ENCODE data around the gene EPHA8.

The EPHA8 gene

GRCh38 chr1:22536506-22536905 is 26.8 kb upstream of the EPHA8 start:
- DNase-seq (ENCODE audit: low spot score), result no peak

DNA sequence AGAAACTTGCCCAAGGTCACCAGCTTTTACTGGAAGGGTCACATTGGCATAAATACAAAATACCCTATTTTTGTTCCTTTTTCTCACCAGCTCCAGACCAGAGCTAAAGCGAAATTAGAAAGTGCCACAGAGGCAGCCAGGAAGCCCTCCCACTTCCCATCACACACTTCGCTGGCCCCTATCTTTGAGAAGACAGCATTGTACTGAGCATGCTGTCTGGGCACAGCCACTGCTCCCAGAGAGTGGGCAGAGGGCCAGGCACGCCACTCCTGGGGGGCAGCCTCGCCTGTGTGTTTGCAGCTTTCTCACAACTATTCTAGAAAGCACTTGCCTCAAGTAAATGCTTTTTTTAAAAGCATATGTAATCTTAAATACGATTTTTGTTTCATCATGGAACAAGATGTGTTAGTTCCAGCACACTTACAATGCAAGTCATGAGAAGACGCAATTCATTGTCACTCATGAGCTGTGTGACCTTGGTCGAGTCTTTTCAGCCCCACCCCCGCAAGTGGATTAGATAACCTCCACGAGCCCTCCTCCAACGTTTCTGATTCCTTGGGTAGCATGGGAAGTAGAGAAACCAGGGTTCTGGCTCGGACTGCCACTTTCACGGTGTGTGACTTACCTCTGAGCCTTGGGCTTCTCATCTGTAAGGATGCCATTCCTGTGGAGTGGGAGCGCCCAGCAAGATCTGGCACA is 25.7 kb upstream of the EPHA8 start:
- DNase-seq (ENCODE audit: low spot score), result no peak

- no peak for DNase-seq (ENCODE audit: low spot score)
These were observed 23.7 kb upstream of the EPHA8 start for GRCh38 chr1:22539510-22540118.

GRCh38 chr1:22540337-22540736 is 23.0 kb upstream of the EPHA8 start:
- no peak for DNase-seq (ENCODE audit: low spot score)

DNA sequence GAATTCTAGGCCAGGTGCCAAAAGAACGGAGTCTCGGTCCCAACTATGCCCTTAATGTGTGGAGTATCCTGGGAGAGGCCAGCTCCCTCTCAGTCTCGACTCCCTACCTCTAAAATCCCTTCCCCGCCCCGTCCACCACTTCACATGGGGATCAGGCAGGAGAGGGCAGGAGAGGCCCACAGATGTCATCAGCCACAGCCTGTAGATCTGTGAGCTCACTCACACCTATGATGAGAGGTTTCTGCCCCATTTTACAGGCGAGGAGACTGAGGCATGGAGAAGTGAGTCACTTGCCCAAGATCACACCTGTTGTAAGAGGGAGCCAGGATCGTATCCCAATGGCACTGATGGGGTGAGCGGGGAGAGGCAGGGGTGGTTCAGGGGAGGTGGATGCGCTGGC is 20.4 kb upstream of the EPHA8 start:
- no peak for DNase-seq (ENCODE audit: low spot score)

- no peak for DNase-seq (ENCODE audit: low spot score)
These were observed 19.6 kb upstream of the EPHA8 start for GRCh38 chr1:22543679-22544078.

GRCh38 chr1:22544606-22545005 is 18.7 kb upstream of the EPHA8 start:
- no peak for DNase-seq (ENCODE audit: low spot score)

DNA sequence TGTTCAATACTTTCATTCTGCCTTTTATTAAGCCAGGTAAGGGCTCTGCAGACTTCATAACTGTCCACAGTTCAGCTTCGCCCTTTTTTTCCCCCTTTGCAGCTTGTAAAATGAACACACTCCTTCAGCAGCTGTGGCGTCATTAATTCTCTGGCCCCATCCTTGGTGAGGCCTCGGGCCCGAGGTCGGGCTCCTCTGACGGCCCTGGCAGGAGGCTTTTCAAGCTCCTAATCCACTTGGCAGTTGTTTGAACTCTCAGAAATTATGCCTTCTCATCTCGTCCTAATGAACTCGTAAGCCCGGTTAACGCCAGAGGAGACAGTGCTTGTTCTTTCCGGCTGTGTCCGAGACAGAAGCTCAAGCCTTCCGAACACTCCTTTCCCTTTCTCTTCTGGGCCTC is 18.1 kb upstream of the EPHA8 start:
- no peak for DNase-seq (ENCODE audit: low spot score)

DNA sequence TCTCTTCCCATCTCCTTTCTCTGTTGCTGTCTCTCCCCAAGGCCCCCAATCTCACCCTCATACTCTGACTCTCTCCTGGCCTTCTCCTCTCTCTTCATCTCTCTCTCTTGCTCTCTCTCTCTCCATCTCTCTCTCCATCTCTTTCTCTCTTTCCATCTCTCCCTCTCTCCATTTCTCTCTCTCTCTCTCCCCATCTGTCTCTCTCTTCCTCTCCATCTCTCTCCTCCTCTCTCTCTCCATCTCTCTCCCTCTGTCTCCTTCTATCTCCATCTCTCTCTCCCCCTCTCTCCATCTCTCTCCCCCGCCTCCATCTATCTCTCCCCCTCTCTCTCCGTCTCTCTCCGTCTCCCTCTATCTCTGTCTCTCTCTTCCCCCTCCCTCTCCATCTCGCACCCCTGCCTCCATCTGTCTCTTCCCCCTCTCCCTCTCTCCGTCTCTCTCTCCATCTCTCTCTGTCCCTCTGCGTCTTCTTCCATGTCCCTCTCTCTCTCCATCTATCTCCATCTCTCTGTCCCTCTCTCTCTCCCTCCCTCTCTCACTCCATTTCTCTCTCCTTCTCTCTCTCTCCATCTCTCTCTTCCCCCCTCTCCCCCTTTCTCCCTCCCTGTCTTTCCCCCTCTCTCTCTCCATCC is 16.0 kb upstream of the EPHA8 start:
- no peak for DNase-seq (ENCODE audit: low spot score)

GRCh38 chr1:22547818-22548462 is 15.3 kb upstream of the EPHA8 start:
- DNase-seq (ENCODE audit: low spot score), result no peak

- no peak for DNase-seq (ENCODE audit: low spot score)
These were observed 13.3 kb upstream of the EPHA8 start for GRCh38 chr1:22550021-22550420.

DNA sequence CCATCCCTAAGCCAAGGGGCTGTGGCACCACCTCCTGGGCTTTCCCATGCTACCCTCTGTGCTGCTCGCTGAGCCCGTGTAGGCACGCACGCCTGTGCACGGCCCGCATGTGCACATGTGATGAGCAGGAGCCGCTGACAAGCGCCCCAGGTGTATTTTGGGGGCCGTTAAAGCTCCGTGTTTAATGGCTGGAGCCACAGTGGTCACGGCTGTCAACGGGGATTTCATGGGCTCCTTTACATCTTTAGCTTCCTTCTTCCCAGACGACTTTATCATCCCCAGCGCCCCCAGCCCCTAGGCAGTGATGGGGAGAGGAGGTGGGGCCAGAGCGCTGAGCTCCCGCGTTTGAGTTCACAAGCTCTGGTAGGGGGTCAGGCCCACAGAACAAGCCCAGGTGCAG is 11.7 kb upstream of the EPHA8 start:
- no peak for DNase-seq (ENCODE audit: low spot score)

GRCh38 chr1:22552021-22552420 is 11.3 kb upstream of the EPHA8 start:
- no peak for DNase-seq (ENCODE audit: low spot score)

DNA sequence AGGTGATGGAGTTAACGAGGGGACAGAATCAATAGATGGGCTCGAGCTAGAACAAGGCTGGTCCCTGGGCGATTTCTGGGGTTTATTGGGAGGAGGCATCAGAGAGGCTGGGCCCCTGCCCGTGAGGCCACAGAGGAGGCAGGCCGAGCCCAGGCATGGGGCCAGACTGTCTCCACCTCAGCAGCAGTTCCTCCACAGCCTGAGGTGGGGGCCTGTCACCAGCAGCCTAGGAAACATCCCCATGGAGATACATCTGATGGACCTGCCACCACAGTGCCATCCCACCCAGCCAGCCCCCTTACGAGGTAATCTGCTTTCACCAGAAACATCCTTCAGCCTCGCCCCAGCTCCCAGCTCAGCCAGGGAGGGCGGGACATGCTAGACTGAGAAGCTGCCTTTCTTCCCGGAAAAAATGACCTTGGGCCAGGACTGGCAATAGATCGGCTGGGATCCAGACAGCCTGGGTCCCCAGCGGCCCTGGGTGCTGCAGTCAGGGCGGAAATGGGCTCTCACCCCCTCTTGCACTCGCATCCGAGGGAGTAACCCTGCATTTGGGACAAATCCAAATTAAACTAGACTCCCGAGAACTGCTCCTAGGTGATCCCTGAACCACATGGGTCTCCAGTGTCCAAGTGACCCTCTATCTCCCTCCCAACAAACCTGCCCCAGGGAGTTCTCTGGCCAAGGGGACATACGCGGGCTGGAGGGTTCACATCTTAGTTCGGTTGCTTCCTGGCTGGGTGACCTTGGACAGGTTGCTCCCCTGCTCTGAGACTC is 10.0 kb upstream of the EPHA8 start:
- no peak for DNase-seq (ENCODE audit: low spot score)

GRCh38 chr1:22553991-22554522 is 9.2 kb upstream of the EPHA8 start:
- DNase-seq (ENCODE audit: low spot score), result no peak

DNA sequence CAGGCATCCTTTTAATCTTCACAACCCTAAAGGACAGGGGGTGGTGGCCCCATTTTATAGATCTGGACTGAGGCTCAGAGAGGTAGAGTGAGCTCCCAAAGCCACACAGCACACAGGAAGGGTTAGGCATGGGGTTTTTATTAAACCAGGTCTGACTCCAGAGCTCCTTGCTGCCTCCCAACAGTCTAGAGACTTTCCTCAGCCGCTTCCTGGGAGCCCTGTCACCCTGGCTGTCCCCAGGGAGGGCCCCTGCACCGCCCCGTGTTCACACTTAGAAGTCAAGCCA is 8.0 kb upstream of the EPHA8 start:
- DNase-seq (ENCODE audit: low spot score), result no peak

- DNase-seq (ENCODE audit: low spot score), result no peak
These were observed 6.7 kb upstream of the EPHA8 start for GRCh38 chr1:22556391-22557104.

DNA sequence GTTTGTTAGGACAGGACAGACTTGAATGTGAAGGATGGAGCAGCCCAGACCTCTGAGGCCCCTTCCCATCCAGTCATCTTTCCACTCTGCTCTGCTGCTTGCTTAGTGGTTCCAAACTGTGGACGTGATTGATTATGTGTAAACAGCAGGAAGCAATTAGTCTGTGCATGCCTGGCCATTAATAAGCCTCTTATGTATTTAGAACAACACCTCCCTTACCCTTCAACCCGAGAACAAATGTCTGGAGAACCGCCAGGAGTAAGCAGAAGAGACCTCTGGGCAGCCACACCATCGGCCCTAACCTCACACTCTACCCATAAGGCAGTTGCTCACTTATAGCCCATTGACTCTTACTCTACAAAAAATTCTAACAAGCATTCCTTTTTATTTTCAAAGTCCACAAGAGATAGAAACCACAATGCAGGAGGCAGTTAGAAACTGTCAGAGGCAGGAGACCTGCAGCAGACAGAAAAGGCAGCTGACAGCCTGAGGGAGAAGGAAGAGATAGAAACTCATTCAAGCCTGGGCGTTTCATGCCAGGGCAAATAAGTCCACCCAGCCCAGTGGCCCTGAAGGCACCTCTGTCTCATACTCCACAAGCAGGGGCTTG is 5.8 kb upstream of the EPHA8 start:
- no peak for DNase-seq (ENCODE audit: low spot score)

DNA sequence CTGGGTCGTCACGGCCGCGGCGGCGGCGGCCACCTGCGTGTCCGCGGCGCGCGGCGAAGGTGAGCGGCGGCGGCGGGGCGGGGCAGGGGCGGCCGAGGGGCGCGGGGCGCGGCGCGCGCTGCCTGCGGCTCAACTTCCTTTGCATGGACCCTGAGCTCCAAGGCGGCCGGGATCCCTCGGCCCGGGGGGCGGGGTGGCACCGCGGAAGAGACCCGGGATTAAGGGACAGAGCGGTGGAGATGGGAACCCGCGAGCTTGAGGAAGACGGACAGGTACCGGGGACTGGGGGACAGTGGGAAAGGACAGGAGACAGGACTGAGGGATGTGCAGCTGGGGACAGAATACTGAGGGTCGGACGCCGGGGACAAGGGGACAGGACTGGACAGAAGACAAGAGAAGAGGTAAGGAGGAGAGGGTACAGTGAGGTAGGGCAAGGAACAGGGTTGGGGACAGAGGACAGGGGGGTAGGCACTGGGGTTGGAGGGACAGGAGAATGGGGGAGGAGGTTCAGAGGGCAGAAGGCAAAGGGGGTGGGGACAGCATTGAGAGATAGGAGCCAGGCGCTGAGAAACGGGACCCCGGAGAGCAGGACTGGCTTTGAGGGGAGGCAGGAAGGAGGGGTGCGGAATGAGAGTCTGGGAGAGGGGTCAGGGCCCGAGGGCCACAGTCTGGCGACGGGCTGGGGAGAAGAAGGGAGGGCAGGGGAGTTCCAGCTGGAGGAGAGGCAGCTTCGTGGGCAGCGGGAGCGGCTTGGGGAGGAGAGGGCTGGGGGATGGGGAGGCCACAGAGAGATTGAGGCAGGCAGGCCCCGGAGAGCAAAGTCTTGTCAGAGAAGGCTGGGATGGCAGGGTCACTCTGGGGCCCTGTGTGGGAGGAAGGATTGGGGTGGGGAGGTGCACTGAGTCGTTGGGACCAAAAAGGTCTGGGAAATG is 648 bp downstream of the EPHA8 start:
- no peak for DNase-seq (ENCODE audit: low spot score)

DNA sequence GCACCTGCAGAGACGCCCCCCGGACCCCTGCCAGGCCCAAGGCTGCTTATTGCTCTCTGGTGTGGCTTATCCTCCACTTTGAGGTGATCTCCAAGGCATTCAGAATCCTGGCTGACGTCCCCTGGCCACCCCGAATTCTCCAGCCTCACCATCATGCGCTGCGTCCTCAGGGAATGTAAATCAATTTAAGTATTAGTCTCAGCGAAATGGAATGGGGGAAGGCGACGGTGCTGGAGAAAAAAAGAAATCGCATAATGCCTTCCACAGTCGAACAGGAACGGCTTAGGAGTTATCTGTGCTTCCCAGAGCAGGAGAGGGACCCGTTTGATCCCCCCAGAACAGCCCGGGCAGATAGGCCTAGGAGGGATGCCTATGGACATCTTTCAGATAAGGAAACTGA is 2.9 kb downstream of the EPHA8 start:
- DNase-seq (ENCODE audit: low spot score), result no peak

All from kidney tubule cell (primary cell).